ENCODE data around the gene AP1M2.

The AP1M2 gene

DNA sequence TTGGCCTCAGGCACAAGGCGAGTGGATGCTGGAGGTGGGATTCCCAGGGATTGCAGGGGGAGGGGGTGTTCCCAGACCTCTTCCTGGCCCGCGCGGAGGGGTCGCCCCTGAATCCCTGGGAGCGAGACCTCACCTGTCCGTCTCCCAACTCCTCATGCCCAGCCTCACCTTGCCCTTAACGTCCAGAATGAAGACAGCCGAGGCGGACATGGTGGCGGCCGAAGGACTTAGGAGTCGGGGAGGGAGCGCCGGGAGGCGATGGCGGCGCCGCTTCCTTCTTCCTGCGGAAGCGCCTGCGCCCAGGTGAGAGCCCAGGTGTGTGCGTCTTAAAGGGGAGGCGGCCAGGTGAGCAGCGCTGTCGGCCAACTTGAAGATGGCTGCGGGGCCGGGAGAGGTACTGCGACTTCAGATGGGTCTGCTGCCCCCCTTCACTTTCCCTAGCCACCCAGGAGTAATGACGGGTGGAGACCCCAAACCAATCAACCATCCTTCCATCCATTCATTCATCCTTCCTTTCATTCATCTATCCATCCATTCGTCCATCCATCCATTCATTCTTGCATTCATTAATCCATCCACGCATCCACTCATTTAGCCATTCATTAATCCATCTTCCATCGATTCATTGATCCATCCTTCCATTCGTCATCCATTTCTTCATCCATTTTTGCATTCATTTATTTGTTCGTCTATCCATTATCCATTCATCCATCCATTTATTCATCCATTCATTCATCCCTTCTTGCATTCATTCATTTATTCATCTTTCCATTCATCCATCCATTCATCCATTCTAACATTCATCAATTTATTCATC lies at the start of gene AP1M2:
AP1M2 (minus strand) TSS at position 291 of the 817 bp plus-strand sequence; CDS start at position 210, 81 bp downstream.
- no peak for DNase-seq

- peak in 4 of 58 donors; percentile 0 to 18 (median 7) for DNase-seq
Observed at GRCh38 chr19:10636304-10636972, 49.3 kb upstream of the AP1M2 start.

DNA sequence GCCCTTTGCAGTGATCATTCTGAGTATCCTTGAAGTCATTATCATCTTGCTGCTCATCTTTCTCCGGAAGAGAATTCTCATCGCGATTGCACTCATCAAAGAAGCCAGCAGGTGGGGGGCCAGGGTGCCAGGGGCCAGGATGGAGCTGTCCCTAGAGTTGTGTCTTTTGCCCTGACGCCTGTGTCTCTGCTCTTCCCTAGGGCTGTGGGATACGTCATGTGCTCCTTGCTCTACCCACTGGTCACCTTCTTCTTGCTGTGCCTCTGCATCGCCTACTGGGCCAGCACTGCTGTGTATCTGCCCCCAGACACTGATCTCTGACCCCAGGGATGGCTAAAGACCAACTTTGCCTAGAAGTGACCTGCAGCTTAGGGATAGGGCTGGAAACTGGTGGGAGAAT lies 47.9 kb upstream of the AP1M2 start:
- no peak for DNase-seq

GRCh38 chr19:10634430-10634829 lies 47.3 kb upstream of the AP1M2 start:
- DNase-seq = no peak

GRCh38 chr19:10631874-10632273 lies 44.8 kb upstream of the AP1M2 start:
- no peak for DNase-seq

DNA sequence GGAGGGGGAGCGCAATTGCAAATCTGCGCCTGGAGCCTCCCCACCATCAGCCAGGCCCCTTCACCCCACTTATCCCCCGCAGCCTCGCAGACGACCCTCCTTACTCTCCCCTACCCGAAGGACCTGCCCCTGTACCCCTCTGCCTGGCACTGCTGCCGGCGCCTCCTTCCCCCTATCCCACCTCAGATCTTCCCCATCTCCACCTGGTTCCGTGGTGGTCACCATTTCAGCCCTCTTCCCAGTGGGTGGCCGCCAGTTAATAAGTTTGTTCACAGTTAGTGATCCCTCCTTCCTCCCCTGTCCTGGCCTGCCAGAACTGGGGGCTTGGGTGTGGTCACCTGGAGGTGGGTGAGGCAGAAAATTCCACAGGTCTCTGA lies 38.6 kb upstream of the AP1M2 start:
- no peak for DNase-seq

- DNase-seq = peak in 53 of 58 donors; percentile 11 to 89 (median 74)
Observed at GRCh38 chr19:10625003-10625761, 38.1 kb upstream of the AP1M2 start, which contains the start of gene SLC44A2. TSS of gene SLC44A2 (plus strand) at chr19:10625553. CDS start at chr19:10625634, 81 bp downstream.

- no peak for DNase-seq
Observed at GRCh38 chr19:10624585-10624984, 37.5 kb upstream of the AP1M2 start.

- DNase-seq = no peak
Observed at GRCh38 chr19:10621966-10622365, 34.9 kb upstream of the AP1M2 start.

- no peak for DNase-seq
Observed at GRCh38 chr19:10620786-10621185, 33.7 kb upstream of the AP1M2 start.

DNA sequence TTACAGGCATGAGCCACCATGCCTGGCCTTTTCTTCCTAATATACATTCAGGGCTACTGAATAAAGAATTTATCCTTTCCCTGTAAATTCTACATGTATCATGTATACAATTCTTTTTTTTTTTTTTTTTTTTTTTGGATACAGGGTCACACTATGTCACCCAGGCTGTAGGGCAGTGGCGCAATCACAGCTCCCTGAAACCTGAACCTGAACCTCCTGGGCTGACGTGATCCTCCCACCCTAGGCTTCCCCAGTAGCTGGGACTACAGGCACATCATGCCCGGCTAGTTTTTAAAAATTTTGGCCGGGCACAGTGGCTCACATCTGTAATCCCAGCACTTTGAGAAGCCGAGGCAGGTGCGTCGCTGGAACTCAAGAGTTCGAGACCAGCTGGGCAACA lies 31.7 kb upstream of the AP1M2 start:
- DNase-seq = no peak

GRCh38 chr19:10617409-10618121 lies 30.5 kb upstream of the AP1M2 start:
- no peak for DNase-seq

DNA sequence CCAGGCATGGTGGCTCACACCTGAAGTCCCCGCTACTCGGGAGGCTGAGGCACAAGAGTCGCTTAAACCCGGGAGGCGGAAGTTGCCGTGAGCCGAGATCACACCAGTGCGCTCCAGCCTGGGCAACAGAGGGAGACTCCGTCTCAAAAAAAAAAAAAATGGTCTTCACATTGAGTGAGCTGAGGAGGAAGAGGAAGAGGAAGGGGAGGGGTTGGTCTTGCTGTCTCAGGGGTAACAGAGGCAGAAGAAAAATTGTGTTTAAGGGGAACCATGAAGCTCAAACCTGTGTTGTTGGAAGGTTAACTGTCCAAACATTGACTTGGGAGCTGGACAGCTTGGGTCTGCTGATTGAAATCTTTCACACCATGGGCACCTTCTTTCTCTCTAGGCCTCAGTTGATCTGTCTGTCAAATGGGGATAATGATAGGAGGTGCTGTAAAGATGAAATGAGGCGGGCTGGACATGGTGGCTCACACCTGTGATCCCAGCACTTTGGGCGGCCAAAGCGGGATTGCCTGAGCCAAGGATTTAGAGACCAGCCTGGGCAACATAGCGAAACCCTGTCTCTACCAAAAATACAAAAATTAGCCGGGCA lies 28.4 kb upstream of the AP1M2 start:
- DNase-seq = no peak

DNA sequence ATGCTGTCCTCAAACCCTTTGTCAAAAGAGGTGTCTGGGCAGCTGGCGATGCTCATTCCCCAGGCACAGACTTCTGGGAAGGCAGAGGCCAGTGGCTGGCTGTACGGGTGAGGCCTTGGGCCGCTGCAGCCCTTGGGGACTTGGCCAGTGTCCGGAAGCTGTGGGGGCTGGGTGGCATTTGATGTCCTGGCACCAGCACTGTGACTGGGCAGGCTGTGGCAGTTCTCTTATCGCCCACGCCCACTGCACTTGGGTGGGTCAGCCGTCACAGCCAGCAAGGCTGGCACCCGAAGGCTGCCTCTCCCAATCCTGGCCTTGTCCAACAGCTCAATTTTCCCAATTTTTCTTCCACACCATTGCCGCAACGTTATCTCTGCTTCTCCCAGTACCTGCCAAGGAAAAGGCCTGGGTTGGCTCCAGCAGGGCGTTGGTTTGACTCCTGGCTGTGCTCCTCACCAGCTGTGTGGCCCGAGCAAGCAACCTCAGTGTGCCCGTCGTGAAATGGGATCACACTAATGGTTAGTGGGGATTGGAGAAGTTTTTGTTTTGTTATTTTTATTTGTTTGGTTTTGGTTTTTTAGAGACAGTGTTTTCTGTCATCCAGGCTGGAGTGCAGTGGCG lies 25.5 kb upstream of the AP1M2 start:
- peak in 54 of 58 donors; percentile 2 to 80 (median 48) for DNase-seq

- no peak for DNase-seq
Observed at GRCh38 chr19:10611907-10612306, 24.8 kb upstream of the AP1M2 start.

GRCh38 chr19:10604460-10604980 lies 17.4 kb upstream of the AP1M2 start:
- no peak for DNase-seq

GRCh38 chr19:10603873-10604459 lies 16.9 kb upstream of the AP1M2 start:
- DNase-seq = peak in 3 of 58 donors; percentile 3 to 21 (median 14)

GRCh38 chr19:10603084-10603872 lies 16.2 kb upstream of the AP1M2 start:
- DNase-seq = peak in 11 of 58 donors; percentile 1 to 28 (median 22)
